GM23248 (cell line): ENCODE results near the gene PLPPR3.
A peak's percentile ranks its signal among the peaks of the same experiment; 100 is the strongest.

Experiments
- EZH2 ChIP-seq: fragments of 200-600 bp; sonication (generic); IDR thresholded peaks from 2 replicates; pipeline ENCODE4 v1.6.1; 2018; ENCODE audit warnings: antibody characterized with exemption, mild to moderate bottlenecking; ENCODE audit not compliant: insufficient read depth, poor library complexity, severe bottlenecking
- EZH2phosphoT487 ChIP-seq: fragments of 200-600 bp; sonication (generic); IDR thresholded peaks from 2 replicates; pipeline ENCODE4 v1.6.1; 2018; ENCODE audit warnings: antibody characterized with exemption, moderate library complexity, mild to moderate bottlenecking, low read depth; ENCODE audit not compliant: insufficient read depth

DNA sequence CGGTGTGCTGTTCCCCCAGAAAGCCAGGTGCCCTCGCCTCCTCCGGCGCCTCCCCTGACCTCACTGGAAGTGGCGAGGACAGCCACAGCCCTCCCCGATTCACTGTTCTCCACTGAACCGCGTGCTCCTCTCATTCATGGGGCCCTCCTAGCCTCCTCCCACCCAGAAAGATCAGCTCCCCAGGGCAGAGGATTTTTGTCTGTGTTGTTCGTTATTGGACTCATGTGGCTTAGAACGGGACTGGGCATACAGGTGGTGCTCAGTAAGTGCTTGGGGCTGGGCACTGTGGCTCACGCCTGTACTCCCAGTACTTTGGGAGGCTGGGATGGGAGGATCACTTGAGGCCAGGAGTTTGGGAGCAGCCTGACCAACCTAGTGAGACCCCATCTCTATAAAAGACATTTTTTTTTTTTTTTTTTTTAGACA lies 22.8 kb upstream of the PLPPR3 start:
- peak; percentile 46 for TF ChIP-seq EZH2
- TF ChIP-seq EZH2phosphoT487 = no peak
